Spleen (tissue), 7 donors: ENCODE results near the gene ARMC5.

Experiments
- POLR2A ChIP-seq, 3 donors: fragments of 450-650 bp; IDR thresholded peaks; one replicate each; pipeline ENCODE4 v1.5.1; 2017; ENCODE audit warnings: antibody characterized with exemption in 3 of 3, mild to moderate bottlenecking in 1 of 3
- TF ChIP-seq, protein P1 (sequence below), 11 experiments: fragments of 200-600 bp in 7 of 11; fragments of 450-650 bp in 4 of 11; sonication (generic) in 4 of 11; IDR thresholded peaks in 8 of 11; conservative IDR thresholded peaks in 3 of 11; 1 replicate in 7 of 11; 2 replicates in 4 of 11; pipeline versions ENCODE4 v1.4.0 to v1.8.0; 2016 to 2021; ENCODE audit warnings: antibody characterized with exemption in 11 of 11, inconsistent platforms in 4 of 11, mild to moderate bottlenecking in 1 of 11
- donor health status: DM: no; HTN: no; CAD: no; lungs with moderate emphysema.
- donor health status: DM: no; HTN: no; CAD: no.
- donor health status: DM: no; HTN: no; CAD: no.

DNA sequence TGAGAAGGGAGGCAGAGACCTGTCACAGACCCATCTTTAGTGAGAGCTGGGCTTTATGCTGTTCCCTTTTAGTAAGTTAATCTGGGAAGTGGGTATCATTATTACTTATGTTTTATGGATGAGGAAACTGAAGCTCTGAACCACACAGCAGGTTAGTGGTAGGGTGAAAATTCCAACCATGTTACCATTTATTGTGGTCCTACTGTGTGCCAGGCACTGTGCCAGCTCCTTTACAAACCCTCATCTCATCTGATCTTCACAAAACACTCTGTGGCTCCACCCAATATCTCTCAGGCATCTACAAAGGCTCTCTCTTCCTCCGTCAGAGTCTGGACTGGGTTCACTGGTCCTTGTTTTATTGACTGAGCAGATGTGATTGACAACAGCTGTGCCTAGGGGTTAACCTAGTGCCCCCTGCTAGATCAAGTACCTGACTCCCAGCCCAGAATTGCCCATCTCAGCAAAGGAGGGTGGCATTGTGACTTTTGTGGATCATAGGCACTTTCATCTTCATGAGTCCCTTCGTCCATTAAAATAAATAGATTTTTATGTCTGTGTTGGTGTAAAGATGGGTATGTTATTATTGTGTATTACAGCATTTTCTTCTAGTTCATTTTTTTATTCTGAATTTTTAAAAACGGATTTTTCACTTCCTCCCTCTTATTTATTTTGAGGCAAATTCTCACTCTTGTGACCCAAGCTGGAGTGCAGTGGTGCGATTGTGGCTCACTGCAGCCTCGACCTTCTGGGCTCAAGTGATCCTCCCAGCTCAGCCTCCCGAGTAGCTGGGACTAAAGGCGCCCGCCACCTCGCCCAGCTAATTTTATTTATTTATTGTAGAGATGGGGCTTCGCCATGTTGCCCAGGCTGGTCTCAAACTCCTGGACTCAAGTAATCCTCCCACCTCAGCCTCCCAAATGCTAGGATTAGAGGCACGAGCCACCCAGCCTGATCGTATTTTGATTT, 15.8 kb downstream of the ARMC5 start:
- TF ChIP-seq, protein P1, sequence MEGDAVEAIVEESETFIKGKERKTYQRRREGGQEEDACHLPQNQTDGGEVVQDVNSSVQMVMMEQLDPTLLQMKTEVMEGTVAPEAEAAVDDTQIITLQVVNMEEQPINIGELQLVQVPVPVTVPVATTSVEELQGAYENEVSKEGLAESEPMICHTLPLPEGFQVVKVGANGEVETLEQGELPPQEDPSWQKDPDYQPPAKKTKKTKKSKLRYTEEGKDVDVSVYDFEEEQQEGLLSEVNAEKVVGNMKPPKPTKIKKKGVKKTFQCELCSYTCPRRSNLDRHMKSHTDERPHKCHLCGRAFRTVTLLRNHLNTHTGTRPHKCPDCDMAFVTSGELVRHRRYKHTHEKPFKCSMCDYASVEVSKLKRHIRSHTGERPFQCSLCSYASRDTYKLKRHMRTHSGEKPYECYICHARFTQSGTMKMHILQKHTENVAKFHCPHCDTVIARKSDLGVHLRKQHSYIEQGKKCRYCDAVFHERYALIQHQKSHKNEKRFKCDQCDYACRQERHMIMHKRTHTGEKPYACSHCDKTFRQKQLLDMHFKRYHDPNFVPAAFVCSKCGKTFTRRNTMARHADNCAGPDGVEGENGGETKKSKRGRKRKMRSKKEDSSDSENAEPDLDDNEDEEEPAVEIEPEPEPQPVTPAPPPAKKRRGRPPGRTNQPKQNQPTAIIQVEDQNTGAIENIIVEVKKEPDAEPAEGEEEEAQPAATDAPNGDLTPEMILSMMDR (IDR thresholded peaks at IDR 0.05 in 8 of 11, conservative IDR thresholded peaks at IDR 0.05 in 3 of 11), result no peak
- TF ChIP-seq POLR2A (IDR thresholded peaks at IDR 0.05), result no peak
